Left kidney (tissue), 2 donors: ENCODE data around the gene ADGRL1. TPM values are rescaled to one million over a fixed set of nuclear protein-coding genes. Genes with fewer than 3 reads are reported as not detected.
"Not testable (repeated sequence)": the region's sequence is repeated elsewhere in the genome, so short reads cannot be mapped to it uniquely, and the experiment has no call there.

Source experiments
- DNase-seq: peaks from one replicate; pipeline ENCODE4 v3.0.0-alpha.2; 2013
- polyA plus RNA-seq: library from polyadenylated mRNA; unstranded; fragments of 120-200 nt; gene quantifications from one replicate; pipeline ENCODE4 v1.2.1, GENCODE V29; 2013; ENCODE audit not compliant: insufficient read length

ADGRL1 gene
- polyA plus RNA-seq, 1 donor, result 39.8 TPM

DNA sequence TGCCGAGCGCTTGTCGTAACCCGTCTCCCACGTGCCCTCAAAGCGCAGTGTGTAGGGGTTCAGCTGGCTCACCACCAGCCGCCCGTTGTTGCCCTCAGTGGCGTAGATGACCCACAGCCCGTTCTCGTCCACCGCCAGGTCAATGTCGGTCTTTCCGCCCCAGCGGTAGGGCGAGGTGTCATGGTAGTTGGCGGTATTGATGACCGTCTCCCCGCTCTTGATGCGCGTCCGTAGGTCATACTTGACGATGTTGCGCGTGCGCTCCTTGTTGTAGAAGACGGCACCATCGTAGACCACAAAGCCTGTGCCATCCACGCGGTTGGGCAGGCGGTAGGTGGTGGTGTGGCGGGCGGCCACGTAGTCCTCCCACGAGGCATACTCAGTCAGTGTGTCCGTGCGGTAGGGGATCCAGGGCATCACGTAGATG is 43.1 kb downstream of the ADGRL1 start:
- DNase-seq, result no peak

DNA sequence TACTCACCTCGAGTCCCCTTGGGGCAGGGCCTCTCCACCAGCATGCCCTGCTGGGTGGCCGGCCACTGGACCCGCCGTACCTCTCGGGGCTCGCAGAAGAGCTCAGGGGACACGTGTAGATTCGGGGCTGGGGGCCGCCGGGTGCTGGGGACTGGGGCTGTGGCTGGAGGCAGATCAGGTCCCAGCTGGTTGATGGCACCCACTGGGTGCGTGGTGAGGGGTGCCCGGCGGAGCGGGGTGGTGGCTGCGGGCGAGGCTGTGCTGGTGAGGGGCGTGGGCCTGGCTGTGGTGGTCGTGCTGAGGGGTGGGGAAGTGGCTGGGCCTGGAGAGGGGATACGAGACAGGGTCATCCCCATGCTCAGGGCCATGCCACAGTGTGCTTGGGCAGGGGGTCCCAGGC is 44.7 kb downstream of the ADGRL1 start:
- DNase-seq, result no peak

GRCh38 chr19:14160017-14160703 is 45.8 kb downstream of the ADGRL1 start:
- no peak for DNase-seq

GRCh38 chr19:14159059-14159458 is 46.9 kb downstream of the ADGRL1 start:
- DNase-seq, result no peak

GRCh38 chr19:14158276-14159023 is 47.5 kb downstream of the ADGRL1 start:
- DNase-seq, result no peak

GRCh38 chr19:14156971-14157717 is 48.8 kb downstream of the ADGRL1 start:
- no peak for DNase-seq

GRCh38 chr19:14156122-14156521 is 49.8 kb downstream of the ADGRL1 start:
- DNase-seq, result no peak

GRCh38 chr19:14155371-14155770 is 50.6 kb downstream of the ADGRL1 start:
- no peak for DNase-seq

DNA sequence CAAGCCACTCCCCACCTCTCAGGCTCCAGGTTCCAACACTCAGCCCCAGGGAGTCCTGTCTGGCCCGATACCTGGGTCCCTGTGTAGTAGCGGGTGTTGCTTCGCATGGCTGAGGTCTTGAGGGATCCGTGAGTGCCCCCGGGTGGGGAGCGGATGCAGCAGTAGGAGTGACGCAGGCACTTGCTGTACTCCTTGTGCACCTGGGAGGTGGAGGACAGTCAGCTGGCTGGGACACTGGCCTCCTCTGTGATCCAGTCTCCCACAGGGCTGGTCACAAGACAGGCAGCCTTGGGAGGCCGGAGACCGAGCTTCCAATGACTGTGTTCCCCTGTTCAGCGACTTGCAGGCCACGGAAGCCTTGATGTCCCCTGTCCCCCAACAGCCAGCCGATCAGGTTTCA is 53.3 kb downstream of the ADGRL1 start:
- no peak for DNase-seq

DNA sequence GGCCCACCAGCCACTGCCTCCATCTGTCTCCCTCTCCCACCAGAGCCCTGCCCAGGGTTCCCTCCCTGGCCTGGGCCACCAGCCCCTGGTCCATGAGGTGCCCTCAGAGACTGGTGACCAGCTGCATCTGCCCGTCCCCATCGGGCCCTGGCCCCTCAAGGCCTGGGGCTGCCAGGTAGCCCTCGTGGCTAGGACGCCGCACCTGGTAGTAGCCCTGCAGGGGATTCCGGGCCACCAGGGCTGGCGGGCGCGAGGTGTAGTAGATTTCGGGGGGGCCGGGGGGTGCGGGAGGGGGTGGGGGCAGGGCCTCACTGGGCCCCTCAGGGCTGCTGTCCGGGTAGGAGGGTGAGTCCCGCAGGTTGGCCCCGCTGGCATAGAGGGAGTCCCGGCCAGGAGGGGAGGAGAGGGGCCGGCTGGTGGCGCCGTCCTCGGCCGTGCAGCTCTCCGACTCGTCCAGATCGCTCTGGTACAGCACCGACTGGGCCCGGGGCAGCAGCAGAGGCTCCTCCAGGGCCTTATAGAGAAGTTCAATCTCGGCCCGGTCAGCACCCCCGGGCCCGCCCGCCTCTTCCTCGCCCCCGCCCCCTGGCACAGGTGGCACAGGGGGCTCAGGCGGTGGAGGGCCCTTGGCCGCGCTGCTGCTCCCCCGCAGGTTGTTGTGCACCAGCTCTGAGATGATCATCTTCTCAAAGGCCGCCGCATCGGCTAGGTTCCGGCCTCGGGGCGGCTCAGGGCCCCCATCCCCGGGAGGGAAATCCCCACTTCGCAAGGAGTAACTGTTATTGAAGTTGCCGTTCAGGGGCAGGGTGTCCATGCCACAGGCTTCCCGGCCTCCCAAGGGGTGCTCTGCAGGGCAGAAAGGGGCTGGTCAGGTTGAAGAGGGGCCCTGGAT is 55.0 kb downstream of the ADGRL1 start:
- no peak for DNase-seq

DNA sequence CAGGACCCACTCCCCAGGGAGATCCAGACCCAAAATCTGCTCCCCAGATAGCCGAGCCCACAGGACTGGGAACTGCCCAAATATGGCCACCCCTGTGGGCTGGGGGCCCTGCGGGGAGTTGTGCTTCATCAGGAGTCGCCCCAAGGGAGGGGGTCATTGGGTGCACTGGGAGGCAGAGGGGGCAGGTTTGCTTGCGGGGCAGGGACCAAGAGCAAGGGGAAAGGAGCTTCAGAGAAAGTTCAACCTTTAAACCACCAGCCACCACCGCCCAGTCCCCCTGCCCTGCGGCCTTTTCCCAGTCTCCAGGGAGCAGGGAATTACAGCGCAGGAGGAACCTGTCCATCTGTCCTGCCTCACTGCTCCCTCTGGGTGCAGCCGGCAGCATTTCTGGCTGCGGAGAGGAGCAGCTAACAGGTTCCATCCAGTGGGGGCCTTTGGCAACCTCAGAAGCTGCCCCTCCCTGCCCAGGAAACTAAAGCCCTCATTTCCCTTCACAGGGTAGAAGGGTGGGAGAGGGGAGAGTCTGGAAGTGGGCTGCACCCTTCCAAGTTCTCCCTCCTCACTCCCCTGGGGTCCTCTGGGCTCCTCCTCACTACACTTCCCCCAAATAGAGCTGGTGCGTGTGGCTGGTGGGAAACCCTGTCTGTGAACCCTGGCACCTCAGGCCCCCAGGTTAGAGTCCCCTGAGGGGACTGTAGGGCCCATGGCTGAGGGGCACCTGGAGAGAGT is 55.8 kb downstream of the ADGRL1 start:
- DNase-seq, result no peak

DNA sequence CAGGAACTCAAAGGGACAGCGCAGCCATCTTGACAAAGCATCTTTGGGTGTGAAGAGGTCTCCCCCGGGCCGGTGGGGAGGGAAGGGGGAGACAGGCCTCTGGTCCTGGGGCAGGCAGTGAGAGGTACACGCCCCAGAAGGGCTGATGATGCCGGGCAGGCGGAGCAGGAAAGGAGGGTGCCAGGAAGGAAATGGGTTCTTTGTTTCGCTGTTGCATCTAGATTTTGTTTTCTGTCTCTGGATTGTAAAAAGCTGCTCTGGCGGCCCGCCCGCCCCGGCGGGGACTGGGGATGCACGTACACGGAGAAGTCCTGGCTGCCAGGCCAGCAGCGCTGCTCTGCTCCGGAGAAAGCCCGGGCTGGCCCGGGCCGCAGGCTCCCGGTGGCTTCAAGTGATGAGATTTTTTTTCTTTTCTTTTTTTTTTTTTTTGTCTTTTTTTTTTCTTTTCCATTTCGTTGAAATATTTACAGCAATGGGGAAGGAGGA is 56.4 kb downstream of the ADGRL1 start:
- DNase-seq, result no peak

GRCh38 chr19:14148751-14149410 is 57.1 kb downstream of the ADGRL1 start:
- no peak for DNase-seq

DNA sequence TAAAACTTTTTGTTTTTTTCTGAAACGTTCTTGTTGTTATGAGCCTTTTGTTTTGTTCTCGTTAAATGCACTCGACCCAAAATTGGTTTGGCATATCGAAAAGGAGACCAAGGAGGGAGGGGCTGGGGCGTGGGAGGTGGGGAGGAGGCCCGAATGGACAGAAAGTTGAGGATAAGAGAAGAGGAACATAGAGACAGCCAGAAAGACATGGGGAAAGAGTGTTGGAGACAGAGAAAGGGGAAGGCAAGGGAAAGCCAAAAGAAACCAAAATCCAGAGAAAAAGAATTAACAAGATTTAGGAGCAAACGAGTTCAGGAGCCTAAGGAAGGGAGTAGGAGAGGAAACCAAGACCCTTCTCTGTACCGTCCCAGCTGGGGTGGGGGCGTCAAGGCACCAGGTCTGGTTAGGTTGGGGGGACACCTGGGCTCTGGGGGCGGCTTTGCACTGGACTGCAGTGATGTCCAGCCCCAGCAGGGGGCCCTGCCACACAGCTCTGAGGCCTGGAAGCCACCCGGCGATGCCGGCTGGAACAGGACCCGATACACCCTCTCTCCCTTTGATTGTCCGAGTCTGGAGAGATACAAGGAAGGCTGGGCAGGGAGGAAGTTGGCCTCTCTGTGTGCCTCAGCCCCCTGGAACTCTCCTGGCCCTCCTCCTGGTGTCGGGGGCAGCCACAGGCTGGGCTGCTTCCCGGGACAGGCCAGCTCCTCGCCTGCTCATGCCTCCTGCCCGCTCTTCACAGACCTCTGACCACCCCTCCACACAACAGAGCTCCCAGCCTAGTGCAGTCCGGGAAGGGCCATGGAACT is 58.0 kb downstream of the ADGRL1 start:
- peak; percentile 79 for DNase-seq

DNA sequence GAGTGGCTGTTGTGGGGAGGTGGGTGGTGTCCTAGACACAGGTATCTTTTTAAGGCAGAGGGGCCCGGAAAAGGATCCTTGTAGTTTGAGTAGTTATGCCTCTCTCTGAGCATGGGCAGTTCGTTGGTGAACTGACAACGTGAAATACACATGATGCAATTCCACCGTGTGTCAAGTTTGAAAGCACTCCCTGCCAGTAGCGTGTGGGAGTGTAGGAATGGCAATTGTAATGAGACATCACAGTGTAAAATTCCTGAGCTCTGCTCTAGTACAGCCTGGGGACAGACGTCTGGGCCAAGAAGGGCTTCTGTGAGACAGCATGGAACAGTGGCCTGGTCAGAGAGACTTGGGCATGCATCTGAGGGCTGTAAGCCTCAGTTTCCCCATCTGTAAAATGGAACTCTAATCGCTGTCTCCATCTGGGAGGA is 59.2 kb downstream of the ADGRL1 start:
- no peak for DNase-seq

- DNase-seq, result not testable (repeated sequence)
These were observed 59.8 kb downstream of the ADGRL1 start for GRCh38 chr19:14146169-14146568.

DNA sequence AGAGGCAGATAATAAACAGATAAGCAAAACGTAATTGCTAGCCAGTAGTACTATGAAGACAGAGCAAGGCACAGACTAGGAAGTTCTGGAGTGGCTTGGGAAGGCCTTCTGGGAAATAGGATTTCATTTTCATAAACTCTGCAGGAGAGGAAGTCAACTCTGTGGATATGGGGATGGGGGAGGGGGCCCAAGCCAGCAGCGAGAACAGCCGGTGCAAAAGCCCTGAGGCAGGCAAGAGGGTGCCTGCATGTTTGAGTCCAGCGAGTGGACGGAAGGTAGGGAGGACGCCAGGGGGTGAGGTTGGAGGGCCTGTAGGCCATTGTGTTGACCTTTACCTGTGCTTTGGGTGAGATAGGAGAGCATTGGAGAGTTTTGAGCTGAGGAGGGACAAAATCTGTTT is 60.6 kb downstream of the ADGRL1 start:
- no peak for DNase-seq

- no peak for DNase-seq
These were observed 63.4 kb downstream of the ADGRL1 start for GRCh38 chr19:14142262-14143190.
